ENCODE data around the gene TFAP2C.
"Not testable (repeated sequence)": the region's sequence is repeated elsewhere in the genome, so short reads cannot be mapped to it uniquely, and the experiment has no call there.

Gene TFAP2C

GRCh38 chr20:56657879-56658278 lies 28.8 kb downstream of the TFAP2C start:
- no peak for DNase-seq

DNA sequence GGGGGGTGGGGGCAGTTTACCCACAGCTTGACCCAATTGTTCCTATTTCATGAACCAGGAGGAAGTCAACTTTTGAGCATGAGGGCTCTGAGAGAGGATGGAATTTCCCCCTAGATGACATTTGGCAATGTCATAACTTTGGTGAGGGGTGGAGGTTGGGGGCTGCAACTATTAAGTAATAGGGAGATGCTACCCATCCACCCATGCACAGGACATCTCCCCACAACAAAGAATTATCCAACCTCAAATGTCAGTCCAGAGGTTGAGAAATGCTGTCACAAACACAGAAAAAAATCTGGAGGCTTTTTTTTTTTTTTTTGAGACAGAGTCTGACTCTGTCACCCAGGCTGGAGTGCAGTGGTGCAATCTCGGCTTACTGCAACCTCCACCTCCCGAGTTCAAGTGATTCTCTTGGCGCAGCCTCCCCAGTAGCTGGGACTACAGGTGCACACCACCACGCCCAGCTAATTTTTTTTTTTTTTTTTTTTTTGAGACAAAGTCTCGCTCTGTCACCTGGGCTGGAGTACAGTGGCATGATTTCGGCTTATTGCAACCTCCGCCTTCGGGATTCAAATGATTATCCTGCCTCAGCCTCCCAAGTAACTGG lies 29.3 kb downstream of the TFAP2C start:
- not testable (repeated sequence) for DNase-seq

DNA sequence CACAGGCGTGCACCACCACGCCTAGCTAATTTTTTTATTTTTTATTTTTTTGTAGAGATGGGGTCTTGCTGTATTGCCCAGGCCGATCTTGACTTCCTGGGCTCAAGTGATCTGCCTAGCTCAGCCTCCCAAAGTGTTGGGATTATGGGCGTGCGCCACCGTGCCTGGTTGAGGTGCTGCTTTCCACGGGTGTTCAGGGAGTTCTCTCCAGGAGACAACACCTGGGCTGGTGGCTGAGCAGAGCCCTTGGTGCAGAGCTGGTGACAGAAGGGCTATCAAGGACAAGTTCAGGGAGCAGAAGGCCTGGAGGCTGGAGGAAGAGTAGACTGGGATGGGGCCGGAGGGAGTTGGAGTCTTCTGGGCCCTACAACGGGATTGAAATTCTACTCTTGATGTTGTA lies 34.6 kb downstream of the TFAP2C start:
- no peak for DNase-seq

DNA sequence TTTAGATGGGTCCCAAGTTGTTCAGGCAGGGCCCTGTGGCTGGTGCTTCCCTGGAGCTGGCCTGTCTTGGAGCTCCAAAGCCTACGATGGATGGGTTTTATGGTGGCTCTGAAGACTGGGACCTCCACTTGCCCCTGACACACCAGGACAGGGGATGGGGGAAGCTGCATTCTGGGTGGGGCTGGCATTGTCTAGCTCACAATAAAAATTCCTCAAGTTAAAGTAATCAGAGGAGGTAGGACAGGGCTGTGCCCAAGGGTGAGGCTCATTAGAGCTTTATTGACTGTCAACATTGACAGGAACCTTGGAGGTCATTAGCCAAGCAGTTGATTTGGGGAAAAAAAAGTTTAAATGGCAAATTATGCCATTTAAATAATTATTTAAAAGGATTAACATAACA lies 35.7 kb downstream of the TFAP2C start:
- no peak for DNase-seq

- DNase-seq: no peak
These were observed 36.7 kb downstream of the TFAP2C start for GRCh38 chr20:56665806-56666205.

- no peak for DNase-seq
These were observed 44.3 kb downstream of the TFAP2C start for GRCh38 chr20:56673450-56673849.

GRCh38 chr20:56676001-56676400 lies 46.9 kb downstream of the TFAP2C start:
- no peak for DNase-seq

GRCh38 chr20:56676679-56677078 lies 47.6 kb downstream of the TFAP2C start:
- no peak for DNase-seq

DNA sequence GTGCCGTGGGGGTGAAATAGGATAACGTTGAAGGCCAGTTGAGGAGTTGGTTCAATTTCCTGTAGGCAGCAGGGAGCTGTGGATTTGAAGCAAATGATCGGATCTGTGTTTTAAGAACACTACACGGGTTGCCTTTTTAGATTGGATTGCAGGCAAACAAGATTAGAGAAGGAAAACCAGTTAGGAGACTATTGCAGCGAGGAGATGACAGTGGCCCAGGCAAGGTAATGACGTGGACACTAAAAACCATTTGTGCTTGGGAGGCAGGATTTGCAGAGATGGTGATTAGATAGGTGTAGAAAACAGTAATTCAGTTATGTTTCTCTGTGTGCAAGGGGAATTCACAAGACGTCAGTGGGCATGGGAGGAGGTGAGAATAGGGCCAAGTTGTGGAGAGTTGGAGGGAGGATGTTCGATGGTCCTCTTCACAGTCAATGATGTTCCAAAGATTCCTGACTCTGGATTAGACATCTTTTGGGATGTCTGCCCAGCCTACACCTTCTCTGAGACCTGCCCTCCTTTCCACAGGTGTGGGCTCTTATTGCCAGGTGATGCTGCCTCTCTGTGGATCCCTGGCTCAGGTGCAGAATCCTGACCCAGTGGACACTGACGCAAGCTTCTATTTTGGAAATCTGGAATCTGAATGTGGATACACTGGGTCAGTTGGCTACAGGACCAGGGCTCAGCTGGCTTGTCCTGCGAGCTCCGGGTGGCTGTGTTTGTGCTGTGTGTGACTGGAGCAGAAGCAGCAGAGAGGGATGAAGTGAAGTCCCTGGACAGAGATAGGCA lies 54.2 kb downstream of the TFAP2C start:
- no peak for DNase-seq

DNA sequence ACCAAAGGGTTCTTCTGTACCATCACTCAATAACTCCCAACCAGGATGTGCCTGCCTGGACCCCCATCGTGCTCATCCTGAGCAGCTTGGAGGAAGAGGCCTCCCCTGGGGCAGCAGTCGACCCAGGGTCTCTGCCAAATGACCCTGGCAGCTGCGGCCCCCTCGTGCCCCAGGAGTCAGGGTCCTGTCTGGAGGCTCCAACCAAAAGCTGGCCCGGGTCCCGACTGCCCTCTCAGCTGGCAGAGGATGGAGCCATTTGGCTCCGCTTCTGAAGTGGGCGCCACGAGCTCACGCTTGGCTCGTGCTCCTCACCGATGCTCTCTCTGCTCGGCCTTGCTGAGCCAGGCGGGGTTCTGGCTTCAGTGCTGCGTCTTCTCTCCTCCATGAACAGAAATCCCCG lies 56.8 kb downstream of the TFAP2C start:
- DNase-seq: no peak

- no peak for DNase-seq
These were observed 58.0 kb downstream of the TFAP2C start for GRCh38 chr20:56687061-56687460.

- no peak for DNase-seq
These were observed 59.0 kb downstream of the TFAP2C start for GRCh38 chr20:56688106-56688505.

Measured in 8988T (cell line).